HG03045 (cell line): ENCODE data around the gene TUFM.
"Not testable (repeated sequence)": the region's sequence is repeated elsewhere in the genome, so short reads cannot be mapped to it uniquely, and the experiment has no call there.

Experiments
- ATAC-seq: cut with Tn5 transposase; IDR thresholded peaks from one replicate; pipeline ENCODE4 v1.9.1; 2021; ENCODE audit warnings: mild to moderate bottlenecking, moderate library complexity; ENCODE audit not compliant: unreplicated experiment

TUFM gene

GRCh38 chr16:28807445-28808120 is 38.6 kb downstream of the TUFM start:
- ATAC-seq, result not testable (repeated sequence)

GRCh38 chr16:28802235-28803019 is 43.7 kb downstream of the TUFM start:
- ATAC-seq, result not testable (repeated sequence)
